GM19240 (cell line): ENCODE results near the gene LPAR6.

ENCODE experiments used
- DNase-seq: peaks from one replicate; pipeline ENCODE4 v3.0.0; 2011; ENCODE audit warnings: low spot score; ENCODE audit not compliant: insufficient read length

LPAR6 gene

GRCh38 chr13:48377857-48378256 lies 35.1 kb downstream of the LPAR6 start:
- DNase-seq, result no peak

- no peak for DNase-seq
These were observed 42.1 kb downstream of the LPAR6 start for GRCh38 chr13:48370815-48371214.

GRCh38 chr13:48369988-48370387 lies 42.9 kb downstream of the LPAR6 start:
- DNase-seq, result no peak
